Measurements from ENCODE around the gene CPB2. TPM values are rescaled to one million over a fixed set of nuclear protein-coding genes. Genes with fewer than 3 reads are reported as not detected.

Gene CPB2
- total and polyA plus RNA-seq, 4 donors, result 175 to 997 (median 504) TPM

DNA sequence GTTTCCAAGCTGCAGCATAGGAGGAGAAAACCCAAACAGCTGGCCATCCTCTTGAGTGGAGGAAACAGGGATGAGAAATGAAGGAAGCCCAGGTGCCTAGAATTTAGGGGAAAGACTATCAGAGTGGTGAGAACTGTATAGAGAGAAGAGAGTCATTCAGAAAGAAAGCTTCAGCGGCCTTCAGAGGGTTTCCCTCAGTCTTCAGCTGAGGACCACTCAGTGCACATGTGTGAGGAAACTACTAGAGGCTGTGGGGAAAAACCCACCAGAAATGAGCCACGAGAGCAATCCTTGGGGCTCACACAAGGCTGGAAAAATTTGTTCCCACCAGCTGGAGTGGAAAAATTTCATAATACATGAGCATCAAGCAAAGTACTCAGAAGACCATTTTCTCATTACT lies 35.2 kb upstream of the CPB2 start:
- Histone ChIP-seq H3K4me3 (ENCODE audit: low read depth in 1 of 3, low read length in 3 of 3) (no peak overlapping the region), H3K27ac (ENCODE audit: low read depth in 1 of 2, low read length in 2 of 2) (no peak overlapping the region), H3K9me3 (ENCODE audit: control insufficient read depth in 4 of 4, low read length in 3 of 4) (no peaks in the 10 kb centered on the region), H3K27me3 (ENCODE audit: control insufficient read depth in 4 of 4, insufficient read depth in 4 of 4, low read length in 3 of 4) (no peaks in the 10 kb centered on the region), H3K36me3 (ENCODE audit: control insufficient read depth in 4 of 4, insufficient read depth in 3 of 4, low read depth in 1 of 4, low read length in 3 of 4) (peaks cover 0 to 10% (median 0%) of the 10 kb centered on the region in 4 donors), H3K4me1 (ENCODE audit: control insufficient read depth in 4 of 4, insufficient read depth in 4 of 4, low read length in 3 of 4) (peaks cover 8 to 35% (median 31%) of the 10 kb centered on the region in 4 donors), H3K9ac (ENCODE audit: low read depth in 1 of 2, low read length in 2 of 2) (no peak overlapping the region)
- TF ChIP-seq EGR1 (IDR thresholded peaks at IDR 0.05; ENCODE audit: low read depth in 2 of 2) (no peak), SP1 (IDR thresholded peaks at IDR 0.05) (no peak), HNF4A (conservative IDR thresholded peaks at IDR 0.05) (no peak), RXRA (IDR thresholded peaks at IDR 0.05) (no peak)
- 89% methylated on average over 2 of the region's 2 CpGs for WGBS
- no peak for DNase-seq (ENCODE audit: low spot score)

DNA sequence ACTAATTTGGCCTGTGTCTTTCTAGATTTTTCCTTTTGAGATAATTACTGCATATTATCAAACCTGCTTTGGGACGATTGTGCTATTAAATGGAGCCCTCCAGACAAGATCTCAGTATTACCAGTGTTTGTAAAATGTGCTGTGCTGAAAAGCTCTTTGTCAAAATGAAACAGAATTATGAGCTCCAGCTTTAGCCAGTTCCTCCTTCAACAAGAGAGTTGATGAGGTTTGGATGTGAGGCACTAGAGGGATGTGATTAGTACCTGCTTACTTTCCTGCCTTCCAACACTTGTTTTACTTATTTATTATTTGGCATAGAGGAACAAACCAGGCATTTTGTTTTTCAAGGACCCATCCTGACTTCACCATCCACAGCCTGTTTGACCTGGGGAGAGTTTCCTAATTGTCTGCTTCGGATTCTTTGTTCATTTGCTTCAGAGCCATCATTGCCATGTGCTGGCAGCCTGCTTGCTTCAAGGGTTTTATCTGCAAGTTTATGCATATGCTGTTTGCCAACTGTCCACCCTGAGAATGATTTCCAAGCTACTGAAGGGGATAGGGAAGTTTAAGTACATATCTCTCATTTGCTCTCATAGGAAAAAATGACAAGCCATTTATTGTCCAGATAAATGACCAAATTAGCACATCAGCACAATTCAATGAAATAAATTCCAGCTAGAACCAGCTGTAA lies 32.9 kb upstream of the CPB2 start:
- Histone ChIP-seq H3K9ac (ENCODE audit: low read depth in 1 of 2, low read length in 2 of 2) (no peak overlapping the region), H3K27me3 (ENCODE audit: control insufficient read depth in 4 of 4, insufficient read depth in 4 of 4, low read length in 3 of 4) (no peaks in the 10 kb centered on the region), H3K36me3 (ENCODE audit: control insufficient read depth in 4 of 4, insufficient read depth in 3 of 4, low read depth in 1 of 4, low read length in 3 of 4) (peaks cover 0 to 11% (median under 1%) of the 10 kb centered on the region in 4 donors), H3K9me3 (ENCODE audit: control insufficient read depth in 4 of 4, low read length in 3 of 4) (no peaks in the 10 kb centered on the region), H3K4me3 (ENCODE audit: low read depth in 1 of 3, low read length in 3 of 3) (no peak overlapping the region), H3K4me1 (ENCODE audit: control insufficient read depth in 4 of 4, insufficient read depth in 4 of 4, low read length in 3 of 4) (peaks cover 2 to 21% (median 16%) of the 10 kb centered on the region in 4 donors), H3K27ac (ENCODE audit: low read depth in 1 of 2, low read length in 2 of 2) (peak overlapping the region in 1 of 2 donors; percentile 23)
- TF ChIP-seq FOXA1 (IDR thresholded peaks at IDR 0.05) (no peak), EGR1 (IDR thresholded peaks at IDR 0.05; ENCODE audit: low read depth in 2 of 2) (no peak), TAF1 (conservative IDR thresholded peaks at IDR 0.05) (no peak), RAD21 (IDR thresholded peaks at IDR 0.05) (no peak), RXRA (IDR thresholded peaks at IDR 0.05) (no peak), JUND (IDR thresholded peaks at IDR 0.05) (no peak), YY1 (IDR thresholded peaks at IDR 0.05) (no peak)
- TF ChIP-seq, protein P1, sequence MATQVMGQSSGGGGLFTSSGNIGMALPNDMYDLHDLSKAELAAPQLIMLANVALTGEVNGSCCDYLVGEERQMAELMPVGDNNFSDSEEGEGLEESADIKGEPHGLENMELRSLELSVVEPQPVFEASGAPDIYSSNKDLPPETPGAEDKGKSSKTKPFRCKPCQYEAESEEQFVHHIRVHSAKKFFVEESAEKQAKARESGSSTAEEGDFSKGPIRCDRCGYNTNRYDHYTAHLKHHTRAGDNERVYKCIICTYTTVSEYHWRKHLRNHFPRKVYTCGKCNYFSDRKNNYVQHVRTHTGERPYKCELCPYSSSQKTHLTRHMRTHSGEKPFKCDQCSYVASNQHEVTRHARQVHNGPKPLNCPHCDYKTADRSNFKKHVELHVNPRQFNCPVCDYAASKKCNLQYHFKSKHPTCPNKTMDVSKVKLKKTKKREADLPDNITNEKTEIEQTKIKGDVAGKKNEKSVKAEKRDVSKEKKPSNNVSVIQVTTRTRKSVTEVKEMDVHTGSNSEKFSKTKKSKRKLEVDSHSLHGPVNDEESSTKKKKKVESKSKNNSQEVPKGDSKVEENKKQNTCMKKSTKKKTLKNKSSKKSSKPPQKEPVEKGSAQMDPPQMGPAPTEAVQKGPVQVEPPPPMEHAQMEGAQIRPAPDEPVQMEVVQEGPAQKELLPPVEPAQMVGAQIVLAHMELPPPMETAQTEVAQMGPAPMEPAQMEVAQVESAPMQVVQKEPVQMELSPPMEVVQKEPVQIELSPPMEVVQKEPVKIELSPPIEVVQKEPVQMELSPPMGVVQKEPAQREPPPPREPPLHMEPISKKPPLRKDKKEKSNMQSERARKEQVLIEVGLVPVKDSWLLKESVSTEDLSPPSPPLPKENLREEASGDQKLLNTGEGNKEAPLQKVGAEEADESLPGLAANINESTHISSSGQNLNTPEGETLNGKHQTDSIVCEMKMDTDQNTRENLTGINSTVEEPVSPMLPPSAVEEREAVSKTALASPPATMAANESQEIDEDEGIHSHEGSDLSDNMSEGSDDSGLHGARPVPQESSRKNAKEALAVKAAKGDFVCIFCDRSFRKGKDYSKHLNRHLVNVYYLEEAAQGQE (IDR thresholded peaks at IDR 0.05), result no peak
- TF ChIP-seq, protein P2, sequence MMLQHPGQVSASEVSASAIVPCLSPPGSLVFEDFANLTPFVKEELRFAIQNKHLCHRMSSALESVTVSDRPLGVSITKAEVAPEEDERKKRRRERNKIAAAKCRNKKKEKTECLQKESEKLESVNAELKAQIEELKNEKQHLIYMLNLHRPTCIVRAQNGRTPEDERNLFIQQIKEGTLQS (IDR thresholded peaks at IDR 0.05), result no peak
- TF ChIP-seq, protein P3, sequence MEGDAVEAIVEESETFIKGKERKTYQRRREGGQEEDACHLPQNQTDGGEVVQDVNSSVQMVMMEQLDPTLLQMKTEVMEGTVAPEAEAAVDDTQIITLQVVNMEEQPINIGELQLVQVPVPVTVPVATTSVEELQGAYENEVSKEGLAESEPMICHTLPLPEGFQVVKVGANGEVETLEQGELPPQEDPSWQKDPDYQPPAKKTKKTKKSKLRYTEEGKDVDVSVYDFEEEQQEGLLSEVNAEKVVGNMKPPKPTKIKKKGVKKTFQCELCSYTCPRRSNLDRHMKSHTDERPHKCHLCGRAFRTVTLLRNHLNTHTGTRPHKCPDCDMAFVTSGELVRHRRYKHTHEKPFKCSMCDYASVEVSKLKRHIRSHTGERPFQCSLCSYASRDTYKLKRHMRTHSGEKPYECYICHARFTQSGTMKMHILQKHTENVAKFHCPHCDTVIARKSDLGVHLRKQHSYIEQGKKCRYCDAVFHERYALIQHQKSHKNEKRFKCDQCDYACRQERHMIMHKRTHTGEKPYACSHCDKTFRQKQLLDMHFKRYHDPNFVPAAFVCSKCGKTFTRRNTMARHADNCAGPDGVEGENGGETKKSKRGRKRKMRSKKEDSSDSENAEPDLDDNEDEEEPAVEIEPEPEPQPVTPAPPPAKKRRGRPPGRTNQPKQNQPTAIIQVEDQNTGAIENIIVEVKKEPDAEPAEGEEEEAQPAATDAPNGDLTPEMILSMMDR (IDR thresholded peaks at IDR 0.05; ENCODE audit: low read depth, low read length, missing input control), result no peak
- TF ChIP-seq, protein P4, sequence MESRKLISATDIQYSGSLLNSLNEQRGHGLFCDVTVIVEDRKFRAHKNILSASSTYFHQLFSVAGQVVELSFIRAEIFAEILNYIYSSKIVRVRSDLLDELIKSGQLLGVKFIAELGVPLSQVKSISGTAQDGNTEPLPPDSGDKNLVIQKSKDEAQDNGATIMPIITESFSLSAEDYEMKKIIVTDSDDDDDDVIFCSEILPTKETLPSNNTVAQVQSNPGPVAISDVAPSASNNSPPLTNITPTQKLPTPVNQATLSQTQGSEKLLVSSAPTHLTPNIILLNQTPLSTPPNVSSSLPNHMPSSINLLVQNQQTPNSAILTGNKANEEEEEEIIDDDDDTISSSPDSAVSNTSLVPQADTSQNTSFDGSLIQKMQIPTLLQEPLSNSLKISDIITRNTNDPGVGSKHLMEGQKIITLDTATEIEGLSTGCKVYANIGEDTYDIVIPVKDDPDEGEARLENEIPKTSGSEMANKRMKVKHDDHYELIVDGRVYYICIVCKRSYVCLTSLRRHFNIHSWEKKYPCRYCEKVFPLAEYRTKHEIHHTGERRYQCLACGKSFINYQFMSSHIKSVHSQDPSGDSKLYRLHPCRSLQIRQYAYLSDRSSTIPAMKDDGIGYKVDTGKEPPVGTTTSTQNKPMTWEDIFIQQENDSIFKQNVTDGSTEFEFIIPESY (IDR thresholded peaks at IDR 0.05), result no peak
- TF ChIP-seq, protein P5, sequence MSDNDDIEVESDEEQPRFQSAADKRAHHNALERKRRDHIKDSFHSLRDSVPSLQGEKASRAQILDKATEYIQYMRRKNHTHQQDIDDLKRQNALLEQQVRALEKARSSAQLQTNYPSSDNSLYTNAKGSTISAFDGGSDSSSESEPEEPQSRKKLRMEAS (IDR thresholded peaks at IDR 0.05), result no peak
- no peak for DNase-seq (ENCODE audit: low spot score)
- 58% methylated on average over 2 of the region's 2 CpGs for WGBS

All from liver (tissue), 9 donors.